HG03103 (cell line): ENCODE results near the gene STARD10.

Source experiments
- ATAC-seq: cut with Tn5 transposase; IDR thresholded peaks from one replicate; pipeline ENCODE4 v1.9.1; 2021; ENCODE audit warnings: low read depth; ENCODE audit not compliant: unreplicated experiment

The STARD10 gene

DNA sequence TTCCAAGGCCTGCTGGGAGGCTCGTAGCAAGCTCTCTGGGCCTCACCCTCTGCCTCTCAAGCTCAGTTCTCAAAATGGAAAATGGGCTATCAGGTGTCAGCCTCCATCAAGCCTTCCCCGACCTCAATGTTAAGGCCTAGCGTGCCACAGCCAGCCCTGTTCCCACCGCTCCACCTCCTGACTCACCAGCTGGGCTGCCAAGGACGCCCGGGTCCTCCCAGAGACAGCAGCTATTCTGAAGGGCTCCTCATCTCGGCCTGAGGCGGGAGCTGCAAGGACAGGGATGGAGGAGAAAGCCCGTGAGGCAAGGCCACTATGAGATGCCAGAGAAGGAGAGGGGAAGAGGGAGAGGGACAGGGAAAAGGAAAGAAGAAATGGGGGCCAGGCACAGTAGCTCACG lies 61.5 kb downstream of the STARD10 start:
- ATAC-seq = no peak

DNA sequence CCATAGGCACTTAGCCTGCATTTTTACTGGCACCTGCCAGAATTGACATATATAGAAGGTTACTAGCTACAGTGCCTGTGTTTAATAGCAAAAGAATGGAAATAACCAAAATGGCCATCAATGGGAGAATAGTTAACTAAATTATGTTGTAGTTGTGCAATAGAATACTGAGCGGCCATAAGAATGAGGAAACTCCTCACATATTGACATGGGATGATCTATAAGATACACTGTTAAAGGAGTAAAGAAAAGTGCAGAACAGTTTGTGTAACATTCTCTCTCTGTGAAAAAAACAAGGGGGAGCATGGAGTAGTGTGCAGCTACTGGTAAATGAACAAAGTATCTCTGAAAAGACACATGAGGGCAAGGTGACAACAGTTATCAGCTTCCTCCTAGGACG lies 63.1 kb downstream of the STARD10 start:
- ATAC-seq = no peak

DNA sequence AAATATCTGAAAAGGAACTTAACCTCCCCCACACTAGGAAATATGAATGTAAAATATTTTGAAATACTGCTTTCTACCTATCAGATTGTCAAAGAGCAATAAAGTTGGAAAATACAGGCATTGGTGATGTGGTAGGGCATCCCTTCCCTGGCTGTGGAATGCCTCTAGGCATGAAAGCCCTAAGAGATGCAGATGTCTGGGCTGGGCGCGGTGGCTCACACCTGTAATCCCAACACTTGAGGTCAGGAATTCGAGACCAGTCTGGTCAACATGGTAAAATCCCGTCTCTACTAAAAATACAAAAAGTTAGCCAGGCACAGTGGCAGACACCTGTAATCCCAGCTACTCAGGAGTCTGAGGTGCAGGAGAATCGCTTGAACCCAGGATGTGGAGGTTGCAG lies 63.6 kb downstream of the STARD10 start:
- ATAC-seq = no peak

GRCh38 chr11:72727521-72727920 lies 66.3 kb downstream of the STARD10 start:
- ATAC-seq = no peak

GRCh38 chr11:72726266-72727220 lies 67.3 kb downstream of the STARD10 start:
- ATAC-seq = no peak

DNA sequence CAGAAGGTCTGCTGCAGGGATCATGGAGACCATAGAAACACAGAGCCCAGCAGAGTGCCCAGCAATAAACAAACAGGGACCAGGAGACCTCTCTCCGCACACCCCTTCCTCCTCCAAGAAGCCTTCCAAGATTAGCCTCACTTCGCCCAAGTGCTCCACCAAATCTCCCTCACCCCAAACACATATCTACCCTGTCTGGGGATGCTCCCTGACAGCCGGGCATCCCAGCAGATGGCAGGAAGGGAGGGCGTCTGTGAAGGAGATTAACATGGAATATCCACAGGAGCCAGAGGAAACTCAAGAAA lies 68.2 kb downstream of the STARD10 start:
- ATAC-seq = no peak

DNA sequence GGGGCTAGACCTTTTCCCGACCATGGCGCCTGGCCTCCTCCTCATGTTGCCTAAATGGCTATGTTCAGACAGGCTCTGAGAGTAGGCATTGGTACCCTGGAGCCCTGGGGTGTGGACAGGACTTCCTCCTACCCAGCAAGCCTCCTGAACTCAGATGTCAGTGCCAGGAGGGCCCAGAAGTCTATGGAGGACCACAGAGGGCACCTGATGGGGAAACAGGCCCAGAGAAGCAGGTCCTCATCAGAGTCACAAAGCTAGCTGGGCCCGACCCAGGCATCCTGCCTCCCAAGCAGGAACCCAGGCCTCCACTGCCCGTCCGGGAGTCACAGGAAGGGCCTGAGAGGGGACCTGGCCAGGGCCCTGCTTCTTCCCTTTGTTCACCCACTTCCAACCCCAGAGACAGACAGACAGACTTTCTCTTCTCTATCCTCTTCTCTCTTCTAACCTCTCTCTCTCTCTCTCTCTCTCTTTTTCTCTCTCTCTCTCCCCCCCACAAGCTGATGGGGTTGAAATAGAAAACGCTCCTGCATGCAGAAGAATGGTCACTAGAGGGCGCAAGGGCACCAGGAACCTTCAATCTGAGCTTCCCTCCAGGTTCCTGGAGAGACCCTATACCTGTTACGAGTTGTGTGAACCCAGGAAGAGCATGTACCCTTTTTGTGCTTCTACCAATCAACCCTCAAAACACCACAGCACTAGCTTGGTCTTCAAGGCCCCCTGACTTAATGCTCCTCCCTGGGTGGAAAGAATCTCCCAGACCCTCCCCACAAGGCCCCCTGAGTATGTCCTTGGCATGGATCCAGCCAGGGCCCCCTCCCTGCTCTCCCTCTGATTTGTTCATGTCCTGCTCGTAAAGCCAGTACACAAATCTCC lies 68.8 kb downstream of the STARD10 start:
- ATAC-seq = no peak

DNA sequence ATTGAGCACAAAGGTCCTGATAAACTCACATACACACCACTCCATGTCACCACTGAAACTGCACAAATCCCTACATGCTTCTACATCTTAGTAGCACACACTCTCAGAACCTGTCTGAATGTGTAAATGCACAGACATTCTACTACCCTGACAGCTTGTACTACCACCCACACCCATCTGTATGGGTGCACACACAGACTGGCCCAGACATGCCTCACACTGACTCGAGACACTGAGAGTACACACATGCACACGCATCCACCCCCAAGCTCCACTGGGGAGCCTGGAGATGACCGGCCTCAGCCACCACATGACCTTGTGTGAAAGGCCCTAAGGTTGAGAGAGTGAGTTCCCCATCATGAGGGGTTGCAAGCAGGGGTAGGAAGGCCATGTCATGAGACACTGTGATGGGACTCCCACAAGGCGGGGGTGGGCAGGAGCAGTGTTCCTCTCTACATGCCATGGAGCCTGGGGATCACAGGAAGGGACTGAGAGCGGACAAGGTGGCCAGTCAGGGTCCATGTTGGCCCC lies 69.8 kb downstream of the STARD10 start:
- no peak for ATAC-seq

DNA sequence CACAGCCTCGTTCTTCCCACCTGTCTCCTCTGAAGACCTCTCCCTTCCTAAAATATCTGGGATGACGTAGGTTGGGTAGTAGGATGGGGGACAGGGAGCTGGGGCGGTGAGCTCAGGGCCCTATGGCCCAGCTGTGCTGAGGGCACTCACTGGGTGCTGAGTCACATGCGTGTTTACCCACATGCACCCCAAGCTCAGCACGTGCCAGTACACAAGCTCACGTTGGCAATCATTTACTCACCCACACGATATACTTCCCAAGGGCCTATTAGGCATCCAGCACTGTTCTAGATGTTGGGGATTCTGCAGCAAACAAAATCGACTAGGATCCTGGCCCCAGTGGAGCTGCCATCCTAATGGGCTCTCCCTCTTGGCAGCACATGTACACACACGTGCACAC lies 70.3 kb downstream of the STARD10 start:
- no peak for ATAC-seq

DNA sequence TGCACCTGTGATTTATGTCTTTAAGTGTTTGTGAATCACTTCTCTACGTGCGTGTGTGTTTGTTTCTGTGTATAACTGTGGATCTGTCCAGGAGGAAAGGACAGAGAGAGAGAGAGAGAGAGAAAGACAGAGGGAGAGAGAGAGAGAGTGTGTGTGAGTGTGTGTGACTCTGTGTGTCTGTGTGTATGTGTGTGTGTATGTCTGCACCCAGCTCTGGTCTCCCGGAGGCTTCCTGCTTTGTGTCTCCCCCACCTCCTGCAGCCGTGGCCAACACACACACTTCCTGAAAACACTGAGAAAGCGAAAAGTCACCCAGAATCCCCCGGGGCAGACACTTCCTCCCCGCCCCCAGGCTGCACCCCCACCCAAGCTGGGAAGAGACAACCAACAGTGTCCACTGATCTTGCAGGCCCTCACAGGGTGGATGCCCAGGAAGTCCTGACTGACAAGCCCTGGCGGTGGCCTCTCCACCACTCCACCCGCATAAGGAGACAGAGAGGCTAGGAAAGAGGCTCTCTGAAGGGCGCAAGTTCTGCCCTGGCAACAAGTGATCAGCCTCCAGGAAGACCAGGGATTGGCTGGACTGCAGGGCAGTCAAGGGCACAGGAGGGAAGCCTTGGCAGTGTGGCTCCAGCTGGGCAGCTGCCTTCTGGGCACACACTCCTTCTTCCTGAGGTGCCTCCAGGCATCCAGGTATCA lies 71.6 kb downstream of the STARD10 start:
- peak; percentile 77 for ATAC-seq

GRCh38 chr11:72721689-72722049 lies 72.2 kb downstream of the STARD10 start:
- ATAC-seq = peak; percentile 5

DNA sequence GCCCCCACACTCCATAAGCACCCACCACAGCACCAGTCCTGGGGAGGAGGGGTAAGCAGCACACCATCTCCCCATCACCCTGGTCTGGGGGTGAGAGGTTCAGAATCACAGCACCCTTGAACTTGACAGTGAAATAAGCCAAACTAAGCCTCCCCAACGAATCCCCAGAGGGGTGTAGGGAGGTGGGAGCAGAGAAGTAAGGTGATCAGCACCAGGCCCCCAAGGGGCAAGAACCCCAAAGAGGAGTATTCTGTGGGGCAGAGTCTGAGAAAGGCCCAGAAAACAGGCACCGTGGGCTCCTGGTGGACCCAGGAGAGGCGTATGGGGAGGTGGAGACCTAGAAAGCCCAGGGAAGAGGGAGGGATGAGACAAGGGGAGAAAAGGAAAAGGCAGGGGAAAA lies 72.6 kb downstream of the STARD10 start:
- no peak for ATAC-seq

- no peak for ATAC-seq
Measured at GRCh38 chr11:72720784-72721183, 73.1 kb downstream of the STARD10 start.

- ATAC-seq = no peak
Measured at GRCh38 chr11:72720047-72720446, 73.8 kb downstream of the STARD10 start.

DNA sequence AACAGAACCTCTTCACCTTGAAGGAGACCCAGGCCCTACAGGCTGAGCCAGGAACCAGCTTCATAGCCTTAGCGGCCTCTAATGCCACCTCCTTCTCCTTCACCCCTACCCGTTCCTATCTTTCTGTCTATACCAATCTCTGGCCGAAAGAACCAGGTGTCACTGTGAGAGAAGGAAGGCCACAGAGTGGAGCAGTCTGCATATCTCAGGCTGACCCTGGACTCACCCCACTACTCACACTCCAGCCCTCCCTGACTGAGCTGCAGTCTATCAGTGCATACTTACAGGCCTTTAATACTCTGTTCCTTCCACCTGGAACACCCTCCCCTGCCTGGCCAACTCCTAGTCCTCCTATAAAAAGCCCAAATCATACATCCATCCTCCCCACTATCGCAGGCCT lies 74.3 kb downstream of the STARD10 start:
- no peak for ATAC-seq

GRCh38 chr11:72719144-72719543 lies 74.7 kb downstream of the STARD10 start:
- ATAC-seq = no peak

GRCh38 chr11:72718101-72718501 lies 75.7 kb downstream of the STARD10 start:
- no peak for ATAC-seq

GRCh38 chr11:72716788-72717435 lies 76.9 kb downstream of the STARD10 start:
- no peak for ATAC-seq

GRCh38 chr11:72716290-72716689 lies 77.6 kb downstream of the STARD10 start:
- no peak for ATAC-seq

- ATAC-seq = no peak
Measured at GRCh38 chr11:72712841-72713240, 81.0 kb downstream of the STARD10 start.
